HepG2 (cell line): ENCODE results near the gene PDZK1. TPM values are rescaled to one million over a fixed set of nuclear protein-coding genes. Genes with fewer than 3 reads are reported as not detected.

Experiments used
- ATAC-seq: fragments of 200-7000 bp; cut with Tn5 transposase; 3 replicates; pipeline ENCODE4 v1.9.1; 2020; ENCODE audit warnings: mild to moderate bottlenecking, moderate library complexity
- BruUV-seq: library from RNA; stranded (reverse); fragments of 400-500 nt; replicated peaks from 2 replicates; lab custom pipeline; 2021; lab: Mats Ljungman, UMichigan
- CTCF ChIA-PET: fragments of 300-600 bp; formaldehyde crosslinking; extraction: SDS; loops from one replicate; lab custom pipeline; 2021; ENCODE audit warnings: low total read pairs, inconsistent platforms, low intra/inter-chr PET ratio; lab: Yijun Ruan, JAX
- POLR2A ChIA-PET: fragments of 350-600 bp; sonication (Branson Sonifier 250); formaldehyde crosslinking; loops from one replicate; lab custom pipeline; 2020; ENCODE audit warnings: antibody characterized with exemption, inconsistent platforms; lab: Yijun Ruan, JAX
- DNase-seq: peaks from one replicate; pipeline ENCODE4 v3.0.0-alpha.2; 2015; ENCODE audit warnings: low spot score
- FAIRE-seq: peaks from 3 replicates; lab custom pipeline; 2011; peaks lifted over from hg19 to GRCh38; lab: Jason Lieb, UNC
- H2AFZ ChIP-seq: one replicate; pipeline ENCODE4 v1.6.1; 2011; ENCODE audit warnings: low read length, inconsistent platforms
- H3K27ac ChIP-seq: fragments of 300-600 bp; 3 replicates; pipeline ENCODE4 v1.8.0; 2011; ENCODE audit warnings: mixed run types, mild to moderate bottlenecking, mixed read lengths, low read length, inconsistent platforms; ENCODE audit not compliant: insufficient read depth; ENCODE audit errors: extremely low read length
- H3K27me3 ChIP-seq, 2 experiments: fragments of 200-600 bp in 1 of 2; 2 replicates in 1 of 2; 3 replicates in 1 of 2; pipeline versions ENCODE4 v1.6.0 to v1.8.0; 2011; ENCODE audit warnings: low read length in 2 of 2, mild to moderate bottlenecking in 2 of 2, moderate library complexity in 2 of 2, inconsistent platforms in 1 of 2; ENCODE audit not compliant: insufficient read depth in 2 of 2, control insufficient read depth in 1 of 2
- H3K36me3 ChIP-seq, 2 experiments: fragments of 200-600 bp in 1 of 2; replicated peaks in 1 of 2; 2 replicates in 1 of 2; 3 replicates in 1 of 2; pipeline versions ENCODE4 v1.5.1 to v1.8.0; 2011; ENCODE audit warnings: low read length in 2 of 2, inconsistent platforms in 1 of 2; ENCODE audit not compliant: insufficient read depth in 2 of 2, control insufficient read depth in 1 of 2
- H3K4me1 ChIP-seq: 2 replicates; pipeline ENCODE4 v1.5.1; 2012; ENCODE audit warnings: low read length, inconsistent platforms; ENCODE audit not compliant: insufficient read depth
- H3K4me2 ChIP-seq: 2 replicates; pipeline ENCODE4 v1.6.0; 2011; ENCODE audit warnings: low read depth, low read length, inconsistent platforms
- H3K4me3 ChIP-seq, 3 experiments: fragments of 200-600 bp in 1 of 3; sonication (generic), shearing (Covaris generic) in 1 of 3; replicated peaks in 1 of 3; 2 replicates each; pipeline ENCODE4 v1.5.1; 2011 to 2016; ENCODE audit warnings: low read length in 3 of 3, inconsistent platforms in 2 of 3, low read depth in 2 of 3, mild to moderate bottlenecking in 2 of 3, control low read depth in 1 of 3, mixed read lengths in 1 of 3; ENCODE audit not compliant: insufficient read depth in 1 of 3
- H3K79me2 ChIP-seq: one replicate; pipeline ENCODE4 v1.6.1; 2011; ENCODE audit warnings: low read length, inconsistent platforms; ENCODE audit not compliant: insufficient read depth
- H3K9ac ChIP-seq: 2 replicates; pipeline ENCODE4 v1.6.0; 2011; ENCODE audit warnings: mild to moderate bottlenecking, low read depth, low read length, inconsistent platforms; ENCODE audit not compliant: insufficient read depth
- H3K9me3 ChIP-seq: 2 replicates; pipeline ENCODE4 v1.5.1; 2012; ENCODE audit warnings: mild to moderate bottlenecking, low read length
- H4K20me1 ChIP-seq: 2 replicates; pipeline ENCODE4 v1.6.0; 2011; ENCODE audit warnings: inconsistent platforms, mild to moderate bottlenecking, low read length, moderate library complexity; ENCODE audit not compliant: insufficient read depth
- CC2D1A ChIP-seq: sonication (generic); formaldehyde crosslinking; IDR thresholded peaks from 2 replicates; pipeline ENCODE4 v1.8.1; 2023; ENCODE audit warnings: mild to moderate bottlenecking, missing genetic modification reagents
- ELF1 ChIP-seq: sonication (generic); formaldehyde crosslinking; IDR thresholded peaks from 2 replicates; pipeline ENCODE4 v1.4.0; 2020; ENCODE audit warnings: missing genetic modification reagents
- ELF4 ChIP-seq: sonication (generic); formaldehyde crosslinking; IDR thresholded peaks from 2 replicates; pipeline ENCODE4 v1.5.0; 2020; ENCODE audit warnings: missing genetic modification reagents, mild to moderate bottlenecking, moderate library complexity, borderline replicate concordance
- MTA1 ChIP-seq: sonication (generic); formaldehyde crosslinking; IDR thresholded peaks from 2 replicates; pipeline ENCODE4 v1.4.0; 2020; ENCODE audit warnings: missing genetic modification reagents, mild to moderate bottlenecking, borderline replicate concordance
- MYNN ChIP-seq: sonication (generic); formaldehyde crosslinking; IDR thresholded peaks from 2 replicates; pipeline ENCODE4 v1.4.0; 2020; ENCODE audit warnings: mild to moderate bottlenecking, low read depth, missing genetic modification reagents
- NR2F6 ChIP-seq, 2 experiments: IDR thresholded peaks; 2 replicates each; pipeline ENCODE4 v1.6.1; 2016; ENCODE audit warnings: antibody characterized with exemption in 1 of 2, mild to moderate bottlenecking in 1 of 2
- SMYD3 ChIP-seq: sonication (generic); formaldehyde crosslinking; IDR thresholded peaks from 2 replicates; pipeline ENCODE4 v1.8.1; 2023; ENCODE audit warnings: mild to moderate bottlenecking, missing genetic modification reagents
- ZNF180 ChIP-seq: sonication (generic); formaldehyde crosslinking; IDR thresholded peaks from 2 replicates; pipeline ENCODE4 v1.4.0; 2020; ENCODE audit warnings: low read depth, missing genetic modification reagents, borderline replicate concordance
- WGBS: methylation state at CpG from one replicate; pipeline ENCODE4 v1.1.6; 2017; ENCODE audit warnings: low lambda C conversion rate; 5-methylcytosine and 5-hydroxymethylcytosine counted together
- in situ Hi-C: cut with HindIII; loops from 2 replicates; pipeline ENCODE4 v1.10.0; 2017; ENCODE audit warnings: low pct_unique_long_range_greater_than_20kb; ENCODE audit not compliant: extremely low pct_ligation_motif_present
- intact Hi-C: fragments of 100-400 bp; cut with micrococcal nuclease; formaldehyde crosslinking; loops from one replicate; pipeline ENCODE4 v1.10.0; 2022; ENCODE audit not compliant: unreplicated experiment
- polyA plus RNA-seq, 8 experiments: library from polyadenylated mRNA; depleted of rRNA in 3 of 8; stranded (reverse) in 7 of 8; unstranded in 1 of 8; fragments of >200 nt; fragmentation: Illumina TruSeq in 4 of 8; extraction: Trizol in 4 of 8; gene quantifications; 2 replicates each; pipeline versions ENCODE4 v1.2.1 to v1.2.3, GENCODE V29; 2011 to 2016; ENCODE audit warnings: low read depth in 4 of 8, missing spikeins in 1 of 8, mixed read lengths in 1 of 8; ENCODE audit not compliant: insufficient read depth in 1 of 8
- total RNA-seq, 5 experiments: library from RNA; depleted of rRNA; stranded (reverse); fragments of >200 nt; fragmentation: Illumina TruSeq; extraction: Trizol; gene quantifications; 2 replicates each; pipeline ENCODE4 v1.2.3, GENCODE V29; 2016; ENCODE audit warnings: low read depth in 1 of 5
- TF ChIP-seq, protein P1 (sequence below): sonication (generic); formaldehyde crosslinking; IDR thresholded peaks from 2 replicates; pipeline ENCODE4 v1.4.0; 2020; ENCODE audit warnings: low read depth, mild to moderate bottlenecking, missing genetic modification reagents
- TF ChIP-seq, protein P2 (sequence below): sonication (generic); formaldehyde crosslinking; IDR thresholded peaks from 2 replicates; pipeline ENCODE4 v1.4.0; 2020; ENCODE audit warnings: missing genetic modification reagents
- TF ChIP-seq, protein P3 (sequence below): sonication (generic); formaldehyde crosslinking; IDR thresholded peaks from 2 replicates; pipeline ENCODE4 v1.4.0; 2020; ENCODE audit warnings: mild to moderate bottlenecking, low read depth, missing genetic modification reagents
- TF ChIP-seq, protein P4 (sequence below): sonication (generic); formaldehyde crosslinking; IDR thresholded peaks from 2 replicates; pipeline ENCODE4 v1.5.0; 2020; ENCODE audit warnings: missing genetic modification reagents
- TF ChIP-seq, protein P5 (sequence below): sonication (generic); formaldehyde crosslinking; IDR thresholded peaks from 2 replicates; pipeline ENCODE4 v1.4.0; 2020; ENCODE audit warnings: missing genetic modification reagents, borderline replicate concordance

Gene PDZK1
- total and polyA plus RNA-seq, 2 of the 13 experiments (the other 11 are each of a cell fraction or from before 2014, with no cell fraction given): 16.2 to 46.4 TPM

DNA sequence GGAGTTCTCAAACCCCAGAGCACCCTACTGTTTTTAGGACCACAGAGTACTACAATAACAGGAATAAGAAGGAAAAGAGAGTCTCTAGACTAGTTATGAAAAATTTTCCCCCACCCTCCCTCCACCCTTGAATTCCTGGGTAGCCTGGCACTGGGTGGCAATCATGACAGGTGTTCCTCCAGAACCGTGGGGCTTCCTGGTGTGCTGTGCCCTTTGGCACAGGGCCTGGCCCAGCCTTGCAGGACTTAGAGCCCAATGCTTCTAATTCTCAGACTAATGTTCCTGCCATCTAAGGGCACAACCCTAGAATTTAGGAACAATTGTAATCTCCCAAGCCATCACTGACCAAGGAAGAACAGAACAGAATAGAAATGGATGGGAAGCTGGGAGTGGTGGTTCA lies 10.7 kb upstream of the PDZK1 start:
- Histone ChIP-seq H3K4me3 (no peak overlapping the region), H3K4me1 (peaks cover 57% of the 10 kb centered on the region), H3K9me3 (no peaks in the 10 kb centered on the region), H3K79me2 (no peaks in the 10 kb centered on the region), H3K9ac (no peak overlapping the region), H3K4me2 (no peak overlapping the region), H4K20me1 (no peaks in the 10 kb centered on the region), H2AFZ (no peak overlapping the region), H3K36me3 (no peaks in the 10 kb centered on the region)
- POLR2A ChIA-PET: no interaction called here
- CTCF ChIA-PET: no interaction called here
- DNase-seq: no peak
- BruUV-seq: no TSS peak
- TF ChIP-seq CC2D1A (CRISPR knock-in tag) (no peak), SMYD3 (CRISPR knock-in tag) (no peak), MYNN (no peak), NR2F6 (IDR thresholded peaks at IDR 0.05) (no peak), NR2F6 (CRISPR knock-in tag; IDR thresholded peaks at IDR 0.05) (no peak), MTA1 (CRISPR knock-in tag) (no peak), ZNF180 (CRISPR knock-in tag) (no peak), ELF1 (no peak), ELF4 (CRISPR knock-in tag) (no peak)
- TF ChIP-seq, protein P1, sequence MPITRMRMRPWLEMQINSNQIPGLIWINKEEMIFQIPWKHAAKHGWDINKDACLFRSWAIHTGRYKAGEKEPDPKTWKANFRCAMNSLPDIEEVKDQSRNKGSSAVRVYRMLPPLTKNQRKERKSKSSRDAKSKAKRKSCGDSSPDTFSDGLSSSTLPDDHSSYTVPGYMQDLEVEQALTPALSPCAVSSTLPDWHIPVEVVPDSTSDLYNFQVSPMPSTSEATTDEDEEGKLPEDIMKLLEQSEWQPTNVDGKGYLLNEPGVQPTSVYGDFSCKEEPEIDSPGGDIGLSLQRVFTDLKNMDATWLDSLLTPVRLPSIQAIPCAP (CRISPR knock-in tag): no peak
- TF ChIP-seq, protein P2, sequence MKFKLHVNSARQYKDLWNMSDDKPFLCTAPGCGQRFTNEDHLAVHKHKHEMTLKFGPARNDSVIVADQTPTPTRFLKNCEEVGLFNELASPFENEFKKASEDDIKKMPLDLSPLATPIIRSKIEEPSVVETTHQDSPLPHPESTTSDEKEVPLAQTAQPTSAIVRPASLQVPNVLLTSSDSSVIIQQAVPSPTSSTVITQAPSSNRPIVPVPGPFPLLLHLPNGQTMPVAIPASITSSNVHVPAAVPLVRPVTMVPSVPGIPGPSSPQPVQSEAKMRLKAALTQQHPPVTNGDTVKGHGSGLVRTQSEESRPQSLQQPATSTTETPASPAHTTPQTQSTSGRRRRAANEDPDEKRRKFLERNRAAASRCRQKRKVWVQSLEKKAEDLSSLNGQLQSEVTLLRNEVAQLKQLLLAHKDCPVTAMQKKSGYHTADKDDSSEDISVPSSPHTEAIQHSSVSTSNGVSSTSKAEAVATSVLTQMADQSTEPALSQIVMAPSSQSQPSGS (CRISPR knock-in tag): no peak
- TF ChIP-seq, protein P3, sequence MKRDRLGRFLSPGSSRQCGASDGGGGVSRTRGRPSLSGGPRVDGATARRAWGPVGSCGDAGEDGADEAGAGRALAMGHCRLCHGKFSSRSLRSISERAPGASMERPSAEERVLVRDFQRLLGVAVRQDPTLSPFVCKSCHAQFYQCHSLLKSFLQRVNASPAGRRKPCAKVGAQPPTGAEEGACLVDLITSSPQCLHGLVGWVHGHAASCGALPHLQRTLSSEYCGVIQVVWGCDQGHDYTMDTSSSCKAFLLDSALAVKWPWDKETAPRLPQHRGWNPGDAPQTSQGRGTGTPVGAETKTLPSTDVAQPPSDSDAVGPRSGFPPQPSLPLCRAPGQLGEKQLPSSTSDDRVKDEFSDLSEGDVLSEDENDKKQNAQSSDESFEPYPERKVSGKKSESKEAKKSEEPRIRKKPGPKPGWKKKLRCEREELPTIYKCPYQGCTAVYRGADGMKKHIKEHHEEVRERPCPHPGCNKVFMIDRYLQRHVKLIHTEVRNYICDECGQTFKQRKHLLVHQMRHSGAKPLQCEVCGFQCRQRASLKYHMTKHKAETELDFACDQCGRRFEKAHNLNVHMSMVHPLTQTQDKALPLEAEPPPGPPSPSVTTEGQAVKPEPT (CRISPR knock-in tag): no peak
- TF ChIP-seq, protein P4, sequence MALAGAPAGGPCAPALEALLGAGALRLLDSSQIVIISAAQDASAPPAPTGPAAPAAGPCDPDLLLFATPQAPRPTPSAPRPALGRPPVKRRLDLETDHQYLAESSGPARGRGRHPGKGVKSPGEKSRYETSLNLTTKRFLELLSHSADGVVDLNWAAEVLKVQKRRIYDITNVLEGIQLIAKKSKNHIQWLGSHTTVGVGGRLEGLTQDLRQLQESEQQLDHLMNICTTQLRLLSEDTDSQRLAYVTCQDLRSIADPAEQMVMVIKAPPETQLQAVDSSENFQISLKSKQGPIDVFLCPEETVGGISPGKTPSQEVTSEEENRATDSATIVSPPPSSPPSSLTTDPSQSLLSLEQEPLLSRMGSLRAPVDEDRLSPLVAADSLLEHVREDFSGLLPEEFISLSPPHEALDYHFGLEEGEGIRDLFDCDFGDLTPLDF (CRISPR knock-in tag): no peak
- TF ChIP-seq, protein P5, sequence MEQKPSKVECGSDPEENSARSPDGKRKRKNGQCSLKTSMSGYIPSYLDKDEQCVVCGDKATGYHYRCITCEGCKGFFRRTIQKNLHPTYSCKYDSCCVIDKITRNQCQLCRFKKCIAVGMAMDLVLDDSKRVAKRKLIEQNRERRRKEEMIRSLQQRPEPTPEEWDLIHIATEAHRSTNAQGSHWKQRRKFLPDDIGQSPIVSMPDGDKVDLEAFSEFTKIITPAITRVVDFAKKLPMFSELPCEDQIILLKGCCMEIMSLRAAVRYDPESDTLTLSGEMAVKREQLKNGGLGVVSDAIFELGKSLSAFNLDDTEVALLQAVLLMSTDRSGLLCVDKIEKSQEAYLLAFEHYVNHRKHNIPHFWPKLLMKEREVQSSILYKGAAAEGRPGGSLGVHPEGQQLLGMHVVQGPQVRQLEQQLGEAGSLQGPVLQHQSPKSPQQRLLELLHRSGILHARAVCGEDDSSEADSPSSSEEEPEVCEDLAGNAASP (CRISPR knock-in tag): no peak
- TF ChIP-seq, all 625 proteins: peak for 0
- H3K27ac ChIP-seq: no peak overlapping the region
- FAIRE-seq: no peak
- intact Hi-C loops: no loop called here
- no peaks in the 10 kb centered on the region for H3K27me3 ChIP-seq
- no CpG with 5 or more reads among the region's 1 CpG for WGBS
- no peak for ATAC-seq
- in situ Hi-C loops: no loop called here
